HL-60 (cell line): Measurements from ENCODE around the gene MYCL.

ENCODE experiments used
- DNase-seq, 2 experiments: peaks; one replicate each; pipeline ENCODE4 v3.0.0-alpha.2; 2010 to 2020; ENCODE audit warnings: low read depth in 1 of 2, low spot score in 1 of 2
- H3K27ac ChIP-seq: fragments of 250-450 bp; sonication (Bioruptor Pico); replicated peaks from 2 replicates; pipeline ENCODE4 v1.5.1; 2020; ENCODE audit warnings: mild to moderate bottlenecking, moderate library complexity
- H3K27me3 ChIP-seq: fragments of 250-450 bp; sonication (Bioruptor Pico); 2 replicates; pipeline ENCODE4 v1.5.1; 2021; ENCODE audit warnings: mild to moderate bottlenecking, moderate library complexity; ENCODE audit not compliant: insufficient read depth, poor library complexity, severe bottlenecking
- H3K4me3 ChIP-seq: replicated peaks from 2 replicates; pipeline ENCODE4 v1.5.1; 2011; ENCODE audit warnings: mild to moderate bottlenecking, control low read depth, low read length; ENCODE audit not compliant: insufficient read depth
- GABPA ChIP-seq: IDR thresholded peaks from 2 replicates; pipeline ENCODE4 v1.6.1; 2012; ENCODE audit warnings: low read depth
- POLR2AphosphoS5 ChIP-seq: IDR thresholded peaks from 2 replicates; pipeline ENCODE4 v1.6.1; 2012; ENCODE audit warnings: low read depth
- SPI1 ChIP-seq: IDR thresholded peaks from 2 replicates; pipeline ENCODE4 v1.6.1; 2012; ENCODE audit warnings: low read depth, mild to moderate bottlenecking, borderline replicate concordance
- TF ChIP-seq, protein P1 (sequence below): IDR thresholded peaks from one replicate; pipeline ENCODE4 v1.5.1; 2011; ENCODE audit warnings: low read length, control low read depth, inconsistent platforms; ENCODE audit not compliant: insufficient read depth
- TF ChIP-seq, protein P2 (sequence below): IDR thresholded peaks from 2 replicates; pipeline ENCODE4 v1.6.1; 2012; ENCODE audit warnings: low read depth; ENCODE audit not compliant: insufficient replicate concordance

The MYCL gene

DNA sequence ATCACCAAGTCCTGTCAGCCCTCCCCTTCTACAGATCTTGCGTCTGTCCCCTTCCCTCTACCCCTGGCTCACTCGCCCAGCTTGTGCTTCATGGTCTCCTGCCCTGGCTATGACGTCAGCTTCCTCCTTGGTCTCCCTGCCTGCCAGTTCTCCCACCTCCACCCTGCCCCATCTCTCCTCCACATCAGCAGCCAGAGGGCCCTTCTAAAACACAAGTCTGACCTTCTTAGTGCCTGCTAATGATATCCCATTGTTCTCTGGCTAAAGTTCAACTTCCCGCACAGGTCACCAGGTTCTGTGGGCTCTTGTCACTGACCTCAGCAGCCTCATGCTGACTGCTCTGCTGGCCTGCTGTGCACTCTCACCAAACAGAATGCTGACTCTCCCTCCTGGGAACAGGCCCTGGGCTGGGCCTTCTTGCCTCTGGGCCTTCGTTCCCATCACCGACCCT is 24.7 kb upstream of the MYCL start:
- Histone ChIP-seq H3K4me3 (no peak overlapping the region), H3K27me3 (no peaks in the 10 kb centered on the region), H3K27ac (no peak overlapping the region)
- TF ChIP-seq, protein P1, sequence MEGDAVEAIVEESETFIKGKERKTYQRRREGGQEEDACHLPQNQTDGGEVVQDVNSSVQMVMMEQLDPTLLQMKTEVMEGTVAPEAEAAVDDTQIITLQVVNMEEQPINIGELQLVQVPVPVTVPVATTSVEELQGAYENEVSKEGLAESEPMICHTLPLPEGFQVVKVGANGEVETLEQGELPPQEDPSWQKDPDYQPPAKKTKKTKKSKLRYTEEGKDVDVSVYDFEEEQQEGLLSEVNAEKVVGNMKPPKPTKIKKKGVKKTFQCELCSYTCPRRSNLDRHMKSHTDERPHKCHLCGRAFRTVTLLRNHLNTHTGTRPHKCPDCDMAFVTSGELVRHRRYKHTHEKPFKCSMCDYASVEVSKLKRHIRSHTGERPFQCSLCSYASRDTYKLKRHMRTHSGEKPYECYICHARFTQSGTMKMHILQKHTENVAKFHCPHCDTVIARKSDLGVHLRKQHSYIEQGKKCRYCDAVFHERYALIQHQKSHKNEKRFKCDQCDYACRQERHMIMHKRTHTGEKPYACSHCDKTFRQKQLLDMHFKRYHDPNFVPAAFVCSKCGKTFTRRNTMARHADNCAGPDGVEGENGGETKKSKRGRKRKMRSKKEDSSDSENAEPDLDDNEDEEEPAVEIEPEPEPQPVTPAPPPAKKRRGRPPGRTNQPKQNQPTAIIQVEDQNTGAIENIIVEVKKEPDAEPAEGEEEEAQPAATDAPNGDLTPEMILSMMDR = no peak
- TF ChIP-seq POLR2AphosphoS5 (no peak), SPI1 (no peak)
- DNase-seq = peak in 1 of 2 experiments; percentile 63

DNA sequence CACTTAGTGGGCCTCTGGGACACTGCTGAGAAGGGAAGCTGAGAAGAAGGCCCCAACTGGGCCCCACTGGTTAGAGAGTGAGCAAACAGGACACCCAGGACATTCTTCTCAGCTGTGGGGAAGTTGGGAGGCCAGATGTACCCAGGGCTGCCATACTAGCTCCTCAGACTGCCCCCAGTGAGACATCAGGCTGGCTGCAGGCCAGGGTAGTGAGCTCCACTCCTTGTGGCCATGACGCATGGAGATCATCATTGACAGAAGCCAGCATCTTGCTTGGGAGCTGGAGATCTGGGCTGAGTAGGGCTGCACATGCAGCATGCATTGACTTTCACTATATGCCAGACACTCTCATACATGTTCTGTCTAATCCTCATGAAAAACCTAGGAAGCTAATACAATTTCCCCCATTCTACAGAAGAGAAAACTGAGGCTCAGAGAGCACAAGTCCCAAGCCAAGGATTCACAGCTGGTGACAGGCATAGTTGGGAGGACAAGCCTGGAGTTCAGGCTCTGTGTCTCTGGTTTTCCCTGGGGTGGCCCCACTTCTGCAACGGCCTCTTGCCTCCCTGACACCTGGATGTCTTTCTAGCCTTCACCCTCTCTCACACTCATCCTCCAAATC is 24.1 kb upstream of the MYCL start:
- DNase-seq = peak in 1 of 2 experiments; percentile 58
- Histone ChIP-seq H3K27me3 (no peaks in the 10 kb centered on the region), H3K27ac (peak overlapping the region; percentile 26), H3K4me3 (no peak overlapping the region)
- TF ChIP-seq, protein P1 = no peak
- TF ChIP-seq POLR2AphosphoS5 (no peak), GABPA (no peak), SPI1 (no peak)
- TF ChIP-seq, protein P2, sequence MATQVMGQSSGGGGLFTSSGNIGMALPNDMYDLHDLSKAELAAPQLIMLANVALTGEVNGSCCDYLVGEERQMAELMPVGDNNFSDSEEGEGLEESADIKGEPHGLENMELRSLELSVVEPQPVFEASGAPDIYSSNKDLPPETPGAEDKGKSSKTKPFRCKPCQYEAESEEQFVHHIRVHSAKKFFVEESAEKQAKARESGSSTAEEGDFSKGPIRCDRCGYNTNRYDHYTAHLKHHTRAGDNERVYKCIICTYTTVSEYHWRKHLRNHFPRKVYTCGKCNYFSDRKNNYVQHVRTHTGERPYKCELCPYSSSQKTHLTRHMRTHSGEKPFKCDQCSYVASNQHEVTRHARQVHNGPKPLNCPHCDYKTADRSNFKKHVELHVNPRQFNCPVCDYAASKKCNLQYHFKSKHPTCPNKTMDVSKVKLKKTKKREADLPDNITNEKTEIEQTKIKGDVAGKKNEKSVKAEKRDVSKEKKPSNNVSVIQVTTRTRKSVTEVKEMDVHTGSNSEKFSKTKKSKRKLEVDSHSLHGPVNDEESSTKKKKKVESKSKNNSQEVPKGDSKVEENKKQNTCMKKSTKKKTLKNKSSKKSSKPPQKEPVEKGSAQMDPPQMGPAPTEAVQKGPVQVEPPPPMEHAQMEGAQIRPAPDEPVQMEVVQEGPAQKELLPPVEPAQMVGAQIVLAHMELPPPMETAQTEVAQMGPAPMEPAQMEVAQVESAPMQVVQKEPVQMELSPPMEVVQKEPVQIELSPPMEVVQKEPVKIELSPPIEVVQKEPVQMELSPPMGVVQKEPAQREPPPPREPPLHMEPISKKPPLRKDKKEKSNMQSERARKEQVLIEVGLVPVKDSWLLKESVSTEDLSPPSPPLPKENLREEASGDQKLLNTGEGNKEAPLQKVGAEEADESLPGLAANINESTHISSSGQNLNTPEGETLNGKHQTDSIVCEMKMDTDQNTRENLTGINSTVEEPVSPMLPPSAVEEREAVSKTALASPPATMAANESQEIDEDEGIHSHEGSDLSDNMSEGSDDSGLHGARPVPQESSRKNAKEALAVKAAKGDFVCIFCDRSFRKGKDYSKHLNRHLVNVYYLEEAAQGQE = no peak

DNA sequence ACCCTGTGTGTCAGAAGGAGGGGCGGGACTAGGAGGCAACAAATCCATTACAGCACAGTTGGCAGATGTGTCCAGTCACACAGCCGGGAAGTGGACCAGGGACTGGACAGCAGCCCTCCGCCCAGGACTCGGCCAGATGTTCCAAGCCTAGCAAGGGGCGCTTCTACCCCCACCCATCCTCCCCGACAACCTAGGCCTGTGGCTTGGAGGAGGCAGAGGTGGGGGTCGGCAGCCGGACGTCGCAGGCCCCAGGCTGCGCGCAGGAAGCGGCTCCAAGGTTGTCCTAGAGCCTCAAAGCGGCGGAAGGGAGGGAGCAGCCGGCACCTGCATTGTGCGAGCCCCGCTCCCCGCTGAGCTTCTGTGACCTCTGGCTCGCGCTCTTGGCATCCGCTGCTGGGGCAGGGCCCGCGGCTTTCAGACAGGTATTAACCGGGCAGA is 20.6 kb upstream of the MYCL start:
- Histone ChIP-seq H3K27ac (no peak overlapping the region), H3K4me3 (no peak overlapping the region), H3K27me3 (no peaks in the 10 kb centered on the region)
- TF ChIP-seq GABPA = no peak
- TF ChIP-seq SPI1 = no peak
- TF ChIP-seq POLR2AphosphoS5 = no peak
- TF ChIP-seq, protein P2 = no peak
- TF ChIP-seq, protein P1 = no peak
- DNase-seq = no peak
